GM18508 (cell line): ENCODE data around the gene SEMA3D.
"Not testable (repeated sequence)": the region's sequence is repeated elsewhere in the genome, so short reads cannot be mapped to it uniquely, and the experiment has no call there.

ENCODE experiments used
- ATAC-seq: cut with Tn5 transposase; IDR thresholded peaks from one replicate; pipeline ENCODE4 v1.9.1; 2021; ENCODE audit warnings: moderate number of reproducible peaks; ENCODE audit not compliant: insufficient read depth, unreplicated experiment

Gene SEMA3D

GRCh38 chr7:85006754-85007153, 180.1 kb downstream of the SEMA3D start:
- ATAC-seq = no peak

- no peak for ATAC-seq
These were observed 182.5 kb downstream of the SEMA3D start for GRCh38 chr7:85004402-85004801.

DNA sequence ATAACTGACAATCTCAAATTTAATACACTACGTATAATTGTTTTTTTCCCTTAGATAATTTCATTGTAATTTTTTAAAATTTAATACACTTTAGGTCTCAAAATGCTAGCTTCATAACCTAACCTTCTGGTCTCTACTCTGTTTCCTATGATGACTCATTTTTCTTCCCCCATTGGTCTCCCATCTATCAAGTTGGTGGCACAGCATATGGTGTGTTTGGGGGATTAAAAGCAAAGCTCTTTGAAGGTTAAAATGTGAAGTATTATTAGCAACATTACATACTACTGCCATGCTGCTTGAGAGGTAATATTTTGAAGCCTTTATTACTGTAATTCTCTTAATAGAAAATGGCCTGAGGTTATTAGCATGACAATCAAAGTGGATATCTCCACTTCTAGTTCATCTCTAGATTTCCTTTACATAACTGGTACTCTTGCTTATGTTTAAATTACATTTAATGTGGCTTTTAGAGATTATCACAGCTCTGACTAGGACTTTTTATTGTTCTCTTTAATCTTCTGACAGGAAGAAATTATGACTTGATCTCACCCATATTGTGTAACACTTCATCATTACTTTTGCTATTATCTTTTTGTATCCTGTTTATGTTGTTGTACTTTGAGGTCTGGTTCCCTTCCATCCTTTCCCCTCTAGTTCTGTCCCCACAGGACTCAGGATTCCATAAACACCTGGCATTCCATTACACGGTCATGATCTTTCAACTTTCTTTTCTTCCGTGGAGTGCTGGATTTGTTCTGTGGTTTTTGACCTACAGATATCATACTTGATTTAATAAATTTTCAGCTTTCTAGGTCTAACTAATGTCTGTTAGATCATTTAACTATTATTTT, 185.1 kb downstream of the SEMA3D start:
- no peak for ATAC-seq

DNA sequence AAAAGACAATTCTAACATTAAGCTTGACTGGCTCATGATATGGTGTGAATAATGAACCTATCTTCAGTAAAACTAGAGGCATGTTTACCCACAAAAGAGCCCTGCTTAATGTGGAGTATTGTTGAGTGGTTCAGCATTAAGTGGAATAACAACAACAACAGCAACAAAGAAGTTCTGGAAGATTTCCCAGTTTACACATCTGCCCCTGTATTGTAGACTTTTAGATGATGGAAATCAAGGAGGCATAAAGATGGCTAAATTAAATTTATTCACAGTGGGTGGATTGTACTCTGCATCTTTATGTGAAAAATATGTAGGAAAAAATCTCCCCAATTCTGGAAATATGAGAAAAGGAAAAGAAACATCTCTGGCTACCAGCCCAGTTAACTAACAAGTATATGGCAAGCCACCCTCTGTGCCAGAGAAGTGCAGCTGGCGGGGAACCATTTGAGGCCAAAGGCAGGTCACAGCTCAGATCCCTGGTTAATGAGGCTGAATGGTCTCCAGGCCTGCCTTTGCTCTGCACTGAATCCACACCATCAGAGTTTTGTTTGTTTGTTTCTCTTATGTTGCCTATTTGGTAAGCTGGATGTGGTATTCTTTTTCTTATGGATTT, 186.0 kb downstream of the SEMA3D start:
- ATAC-seq = no peak

DNA sequence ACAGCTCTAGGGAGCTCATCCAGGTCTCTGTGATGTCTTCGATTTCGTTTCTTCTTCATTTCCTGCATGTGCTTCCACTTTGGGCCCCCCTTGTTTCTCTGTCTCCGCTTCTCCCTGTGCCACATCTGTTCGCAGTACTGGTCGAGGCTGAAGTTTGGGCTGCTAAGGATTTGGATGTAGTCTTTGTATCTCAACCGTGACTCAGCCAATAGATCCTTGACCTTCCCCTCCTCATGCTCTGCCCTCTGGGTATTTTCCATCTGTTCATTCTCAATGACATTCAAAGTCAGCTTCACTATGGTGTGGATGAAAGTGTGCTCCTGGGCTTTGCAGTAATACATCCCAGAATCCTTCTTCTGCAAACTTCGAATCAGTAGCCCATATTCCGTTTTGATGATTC, 187.4 kb downstream of the SEMA3D start:
- ATAC-seq = no peak

GRCh38 chr7:84998665-84999064, 188.2 kb downstream of the SEMA3D start:
- ATAC-seq = no peak

- no peak for ATAC-seq
These were observed 189.2 kb downstream of the SEMA3D start for GRCh38 chr7:84997626-84998025.

DNA sequence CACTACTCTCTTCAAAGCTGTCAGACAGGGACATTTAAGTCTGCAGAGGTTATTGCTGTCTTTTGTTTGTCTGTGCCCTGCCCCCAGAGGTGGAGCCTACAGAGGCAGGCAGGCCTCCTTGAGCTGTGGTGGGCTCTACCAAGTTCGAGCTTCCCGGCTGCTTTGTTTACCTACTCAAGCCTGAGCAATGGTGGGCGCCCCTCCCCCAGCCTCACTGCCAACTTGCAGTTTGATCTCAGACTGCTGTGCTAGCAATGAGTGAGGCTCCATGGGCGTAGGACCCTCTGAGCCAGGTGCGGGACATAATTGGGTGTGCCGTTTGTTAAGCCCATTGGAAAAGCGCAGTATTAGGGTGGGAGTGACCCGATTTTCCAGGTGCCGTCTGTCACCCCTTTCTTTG, 193.9 kb downstream of the SEMA3D start:
- not testable (repeated sequence) for ATAC-seq

GRCh38 chr7:84985073-84985784, 201.6 kb downstream of the SEMA3D start:
- no peak for ATAC-seq

GRCh38 chr7:84982199-84982598, 204.7 kb downstream of the SEMA3D start:
- ATAC-seq = no peak

DNA sequence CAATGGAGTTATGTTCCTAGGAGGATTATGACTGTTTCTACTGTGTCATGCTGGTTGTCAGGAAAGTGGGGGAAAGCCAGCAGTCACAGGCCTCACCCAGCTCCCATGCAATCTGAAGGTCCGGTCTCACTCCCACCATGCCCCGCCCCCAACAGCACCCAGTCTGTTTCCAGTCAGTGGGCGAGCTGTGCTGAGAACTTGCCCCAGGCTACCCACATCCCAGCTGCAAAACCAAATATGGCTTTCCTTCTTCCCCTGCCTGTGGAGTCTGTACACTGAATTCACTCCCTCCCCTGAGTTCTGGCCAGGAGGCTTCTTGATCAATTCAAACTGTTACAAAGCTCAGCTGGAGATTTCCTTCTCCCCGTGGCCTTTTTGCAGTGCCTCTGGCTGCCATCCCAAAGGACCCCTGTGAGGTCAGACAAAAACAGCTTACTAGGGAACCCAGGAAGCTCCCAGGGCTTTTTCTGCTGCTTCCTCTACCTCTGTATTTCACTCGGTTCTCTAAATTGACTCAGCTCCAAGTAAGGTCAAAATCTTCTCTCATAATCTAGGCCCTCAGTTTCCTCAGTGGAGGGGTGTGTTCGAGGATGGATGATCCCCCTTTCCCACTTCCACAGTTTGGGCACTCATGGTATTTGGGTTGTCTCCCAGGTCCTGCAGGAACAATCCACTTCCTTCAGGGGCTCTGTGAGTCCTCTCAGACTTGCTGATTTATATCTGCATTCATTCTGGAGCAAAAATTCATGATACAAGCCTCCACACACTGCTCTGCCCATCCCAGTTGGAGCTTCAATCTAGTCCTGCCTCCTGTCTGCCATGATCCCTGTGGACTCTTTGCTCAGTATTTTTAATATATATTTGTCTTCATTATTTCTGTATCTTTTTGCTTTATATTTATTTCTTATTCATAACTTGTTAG, 205.5 kb downstream of the SEMA3D start:
- ATAC-seq = no peak

DNA sequence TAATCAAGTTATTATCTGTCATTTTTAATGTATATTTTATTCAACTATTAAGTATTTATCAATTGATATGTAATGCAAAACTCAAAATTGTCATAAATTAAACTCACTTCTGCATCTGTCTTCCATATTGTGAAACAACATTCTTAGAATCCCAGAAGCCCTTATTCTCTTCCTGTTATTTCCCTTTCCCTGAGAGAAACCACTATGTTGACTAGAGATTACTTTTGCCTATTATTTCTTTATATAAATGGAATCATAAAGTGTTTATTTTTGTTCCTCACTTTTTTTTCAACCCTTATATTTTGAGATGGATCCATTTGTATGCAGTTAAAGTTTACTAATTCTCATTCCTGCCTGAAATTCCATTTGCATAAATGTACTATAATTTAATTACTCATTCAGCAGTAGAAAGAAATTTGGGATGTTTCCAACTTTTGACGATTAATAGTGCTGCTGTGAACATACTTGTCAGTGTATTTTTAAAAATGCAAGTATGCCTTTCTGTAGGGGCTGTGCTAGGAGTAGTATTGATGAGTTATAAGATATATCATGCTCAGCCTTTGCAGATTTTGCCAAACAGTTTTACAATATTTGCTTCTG, 211.2 kb downstream of the SEMA3D start:
- no peak for ATAC-seq

- no peak for ATAC-seq
These were observed 215.5 kb downstream of the SEMA3D start for GRCh38 chr7:84971360-84971759.

DNA sequence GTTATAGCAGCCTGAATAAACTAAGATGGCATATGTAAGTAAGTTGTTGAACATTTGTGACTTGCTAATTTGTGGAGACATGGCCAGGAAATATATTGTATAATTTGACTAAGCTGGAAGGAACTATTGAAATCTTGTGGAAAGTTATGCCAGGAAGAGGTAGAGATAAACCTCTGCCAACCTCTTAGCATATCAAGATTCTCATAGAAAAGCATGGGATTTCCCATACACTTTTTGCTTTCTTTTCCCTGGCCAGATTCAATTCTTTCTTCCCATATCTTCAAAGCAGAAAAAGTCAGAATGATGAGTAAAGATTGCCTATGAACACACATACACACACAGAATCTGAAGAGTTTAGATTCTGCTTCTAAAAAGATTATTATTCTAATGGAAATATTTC, 216.2 kb downstream of the SEMA3D start:
- no peak for ATAC-seq

GRCh38 chr7:84953234-84953633, 233.6 kb downstream of the SEMA3D start:
- no peak for ATAC-seq

DNA sequence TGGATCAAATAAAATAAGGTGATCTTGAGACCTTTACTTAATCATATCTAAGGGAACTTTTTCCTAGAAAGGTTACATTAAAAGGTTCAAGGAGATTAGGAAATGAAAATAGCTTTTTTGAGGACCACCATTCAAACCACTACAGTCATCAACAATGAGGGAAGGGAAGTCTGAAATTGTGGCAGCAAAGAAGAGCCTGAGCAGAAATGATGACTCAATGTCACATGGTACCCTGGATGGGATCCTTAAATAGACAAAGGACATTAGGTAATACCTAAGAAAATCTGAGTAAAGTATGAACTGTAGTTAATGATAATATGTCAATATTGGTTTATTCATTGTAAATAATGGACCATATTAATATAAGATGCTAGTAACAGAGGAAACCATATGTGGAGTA, 236.0 kb downstream of the SEMA3D start:
- no peak for ATAC-seq

- ATAC-seq = no peak
These were observed 237.4 kb downstream of the SEMA3D start for GRCh38 chr7:84949501-84949900.

DNA sequence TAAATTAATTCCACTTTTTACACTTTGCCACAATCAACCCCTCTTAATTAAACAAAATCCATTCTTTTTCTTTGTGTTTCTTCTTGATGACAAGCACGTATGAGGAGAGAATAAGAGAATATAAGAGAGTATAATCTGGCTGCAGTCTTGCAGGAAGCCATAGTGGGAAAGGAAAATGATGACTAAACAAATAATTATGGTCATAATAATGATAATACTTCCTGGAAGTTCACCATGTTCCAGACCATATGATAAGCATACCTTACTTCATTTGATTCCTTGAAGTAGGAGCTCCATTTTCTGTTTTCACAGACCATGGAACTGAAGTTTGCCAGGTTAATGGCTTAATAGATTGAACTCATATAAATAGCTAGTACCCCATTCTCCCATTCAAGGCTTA, 237.8 kb downstream of the SEMA3D start:
- no peak for ATAC-seq

DNA sequence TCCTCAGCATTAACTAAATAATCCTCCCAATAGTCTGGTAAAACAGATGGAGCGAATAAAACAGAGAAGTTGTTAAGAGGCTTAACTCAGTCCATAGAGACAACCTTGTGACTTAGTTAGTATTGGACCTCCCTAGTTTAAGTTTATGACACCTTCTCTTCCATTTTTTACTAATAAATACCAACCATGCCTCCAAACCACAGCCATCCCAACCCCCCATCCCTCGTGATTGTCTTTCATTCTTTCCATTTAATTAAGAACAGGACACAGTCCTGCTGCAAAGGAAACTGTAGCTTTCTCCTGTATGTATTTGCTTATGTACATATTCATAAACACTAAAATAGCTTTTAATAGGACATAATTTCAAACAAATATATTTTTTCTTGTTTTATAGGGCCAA, 238.2 kb downstream of the SEMA3D start:
- no peak for ATAC-seq

DNA sequence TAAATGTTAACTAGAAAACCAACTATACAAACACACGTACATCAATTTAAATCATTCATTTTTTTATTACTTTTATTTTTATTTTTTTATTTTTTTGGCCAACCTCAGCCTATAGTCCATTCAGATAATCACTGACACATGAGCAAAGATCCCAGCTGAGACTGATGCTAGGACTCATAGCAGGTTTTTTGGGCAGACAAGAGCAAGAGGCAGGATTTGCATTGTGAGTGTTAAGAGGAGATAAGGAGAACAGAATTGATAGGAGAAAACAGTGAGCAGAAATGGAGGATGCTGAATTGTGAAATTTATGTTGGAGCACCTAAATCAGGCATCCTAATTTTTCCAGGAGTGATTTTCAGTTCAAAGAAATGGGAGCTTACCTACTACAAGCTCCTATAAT, 240.3 kb downstream of the SEMA3D start:
- no peak for ATAC-seq
